Breast epithelium (tissue), 3 donors: Measurements from ENCODE around the gene TEPSIN.

ENCODE experiments used
- POLR2A ChIP-seq: fragments of 450-650 bp; IDR thresholded peaks from one replicate; pipeline ENCODE4 v1.6.1; 2016; ENCODE audit warnings: antibody characterized with exemption, mild to moderate bottlenecking, moderate library complexity
- POLR2AphosphoS5 ChIP-seq, 3 donors: sonication (generic); formaldehyde crosslinking; IDR thresholded peaks; one replicate each; pipeline ENCODE4 v1.6.1; 2017; ENCODE audit warnings: antibody characterized with exemption in 3 of 3
- TF ChIP-seq, protein P1 (sequence below), 3 donors: fragments of 450-650 bp; IDR thresholded peaks; one replicate each; pipeline ENCODE4 v1.5.1; 2016 to 2017; ENCODE audit warnings: antibody characterized with exemption in 3 of 3, mild to moderate bottlenecking in 3 of 3, moderate library complexity in 3 of 3

DNA sequence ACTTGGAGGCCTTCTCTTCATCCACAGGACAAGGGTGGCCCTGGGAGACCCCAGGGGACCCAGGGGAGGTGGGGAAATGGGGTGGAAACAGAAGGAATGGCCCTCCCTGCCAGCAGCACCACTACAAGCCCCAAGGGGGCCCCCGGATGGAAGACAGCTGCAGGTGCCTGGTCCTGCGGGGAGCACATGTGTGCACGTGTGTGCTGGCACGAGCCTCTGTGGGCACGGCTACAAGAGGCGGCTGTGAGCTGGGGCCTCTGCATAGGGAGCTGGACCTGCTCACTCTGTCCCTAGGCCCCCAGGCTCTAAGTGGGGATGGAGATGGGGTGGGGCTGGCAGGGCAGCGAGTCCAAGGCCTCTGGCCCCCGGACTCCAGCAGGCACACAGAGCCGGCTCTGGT lies 59.6 kb downstream of the TEPSIN start:
- no peak for TF ChIP-seq POLR2A
- TF ChIP-seq, protein P1, sequence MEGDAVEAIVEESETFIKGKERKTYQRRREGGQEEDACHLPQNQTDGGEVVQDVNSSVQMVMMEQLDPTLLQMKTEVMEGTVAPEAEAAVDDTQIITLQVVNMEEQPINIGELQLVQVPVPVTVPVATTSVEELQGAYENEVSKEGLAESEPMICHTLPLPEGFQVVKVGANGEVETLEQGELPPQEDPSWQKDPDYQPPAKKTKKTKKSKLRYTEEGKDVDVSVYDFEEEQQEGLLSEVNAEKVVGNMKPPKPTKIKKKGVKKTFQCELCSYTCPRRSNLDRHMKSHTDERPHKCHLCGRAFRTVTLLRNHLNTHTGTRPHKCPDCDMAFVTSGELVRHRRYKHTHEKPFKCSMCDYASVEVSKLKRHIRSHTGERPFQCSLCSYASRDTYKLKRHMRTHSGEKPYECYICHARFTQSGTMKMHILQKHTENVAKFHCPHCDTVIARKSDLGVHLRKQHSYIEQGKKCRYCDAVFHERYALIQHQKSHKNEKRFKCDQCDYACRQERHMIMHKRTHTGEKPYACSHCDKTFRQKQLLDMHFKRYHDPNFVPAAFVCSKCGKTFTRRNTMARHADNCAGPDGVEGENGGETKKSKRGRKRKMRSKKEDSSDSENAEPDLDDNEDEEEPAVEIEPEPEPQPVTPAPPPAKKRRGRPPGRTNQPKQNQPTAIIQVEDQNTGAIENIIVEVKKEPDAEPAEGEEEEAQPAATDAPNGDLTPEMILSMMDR (IDR thresholded peaks at IDR 0.05): no peak
- TF ChIP-seq POLR2AphosphoS5 (IDR thresholded peaks at IDR 0.05): no peak
